ENCODE results near the gene DDIT4.

The DDIT4 gene

GRCh38 chr10:72253578-72253977, 20.1 kb upstream of the DDIT4 start:
- no peaks in the 10 kb centered on the region for H3K27me3 ChIP-seq (ENCODE audit: control insufficient read depth, insufficient read depth, low read length)
- H3K9me3 ChIP-seq (ENCODE audit: control insufficient read depth, low read length) = no peaks in the 10 kb centered on the region
- H3K9ac ChIP-seq (ENCODE audit: low read length) = no peak overlapping the region
- no peaks in the 10 kb centered on the region for H3K36me3 ChIP-seq (ENCODE audit: control insufficient read depth, insufficient read depth, low read length)
- no peak overlapping the region for H3K4me3 ChIP-seq (ENCODE audit: low read length)
- H3K4me1 ChIP-seq (ENCODE audit: control insufficient read depth, insufficient read depth, low read length) = peaks cover 49% of the 10 kb centered on the region

GRCh38 chr10:72254813-72255568, 18.7 kb upstream of the DDIT4 start:
- Histone ChIP-seq H3K36me3 (ENCODE audit: control insufficient read depth, insufficient read depth, low read length) (no peaks in the 10 kb centered on the region), H3K4me3 (ENCODE audit: low read length) (no peak overlapping the region), H3K4me1 (ENCODE audit: control insufficient read depth, insufficient read depth, low read length) (peaks cover 47% of the 10 kb centered on the region), H3K9me3 (ENCODE audit: control insufficient read depth, low read length) (no peaks in the 10 kb centered on the region), H3K27me3 (ENCODE audit: control insufficient read depth, insufficient read depth, low read length) (no peaks in the 10 kb centered on the region), H3K9ac (ENCODE audit: low read length) (peak overlapping the region; percentile 67)

- Histone ChIP-seq H3K9ac (ENCODE audit: low read length) (no peak overlapping the region), H3K27me3 (ENCODE audit: control insufficient read depth, insufficient read depth, low read length) (no peaks in the 10 kb centered on the region), H3K9me3 (ENCODE audit: control insufficient read depth, low read length) (no peaks in the 10 kb centered on the region), H3K4me1 (ENCODE audit: control insufficient read depth, insufficient read depth, low read length) (peaks cover 53% of the 10 kb centered on the region), H3K4me3 (ENCODE audit: low read length) (no peak overlapping the region), H3K36me3 (ENCODE audit: control insufficient read depth, insufficient read depth, low read length) (no peaks in the 10 kb centered on the region)
Observed at GRCh38 chr10:72255977-72256729, 17.6 kb upstream of the DDIT4 start.

GRCh38 chr10:72257051-72257892, 16.5 kb upstream of the DDIT4 start:
- Histone ChIP-seq H3K36me3 (ENCODE audit: control insufficient read depth, insufficient read depth, low read length) (no peaks in the 10 kb centered on the region), H3K9ac (ENCODE audit: low read length) (no peak overlapping the region), H3K4me1 (ENCODE audit: control insufficient read depth, insufficient read depth, low read length) (peaks cover 59% of the 10 kb centered on the region), H3K9me3 (ENCODE audit: control insufficient read depth, low read length) (no peaks in the 10 kb centered on the region), H3K27me3 (ENCODE audit: control insufficient read depth, insufficient read depth, low read length) (no peaks in the 10 kb centered on the region), H3K4me3 (ENCODE audit: low read length) (no peak overlapping the region)

- Histone ChIP-seq H3K4me3 (ENCODE audit: low read length) (no peak overlapping the region), H3K9ac (ENCODE audit: low read length) (no peak overlapping the region), H3K36me3 (ENCODE audit: control insufficient read depth, insufficient read depth, low read length) (no peaks in the 10 kb centered on the region), H3K9me3 (ENCODE audit: control insufficient read depth, low read length) (no peaks in the 10 kb centered on the region), H3K4me1 (ENCODE audit: control insufficient read depth, insufficient read depth, low read length) (peaks cover 56% of the 10 kb centered on the region), H3K27me3 (ENCODE audit: control insufficient read depth, insufficient read depth, low read length) (no peaks in the 10 kb centered on the region)
Observed at GRCh38 chr10:72258617-72259016, 15.1 kb upstream of the DDIT4 start.

- H3K36me3 ChIP-seq (ENCODE audit: control insufficient read depth, insufficient read depth, low read length) = no peaks in the 10 kb centered on the region
- H3K9ac ChIP-seq (ENCODE audit: low read length) = peak overlapping the region; percentile 93
- H3K4me1 ChIP-seq (ENCODE audit: control insufficient read depth, insufficient read depth, low read length) = peaks cover 51% of the 10 kb centered on the region
- no peak overlapping the region for H3K4me3 ChIP-seq (ENCODE audit: low read length)
- no peaks in the 10 kb centered on the region for H3K9me3 ChIP-seq (ENCODE audit: control insufficient read depth, low read length)
- no peaks in the 10 kb centered on the region for H3K27me3 ChIP-seq (ENCODE audit: control insufficient read depth, insufficient read depth, low read length)
Observed at GRCh38 chr10:72259491-72260238, 14.1 kb upstream of the DDIT4 start.

GRCh38 chr10:72260239-72260975, 13.3 kb upstream of the DDIT4 start:
- H3K36me3 ChIP-seq (ENCODE audit: control insufficient read depth, insufficient read depth, low read length) = no peaks in the 10 kb centered on the region
- H3K9me3 ChIP-seq (ENCODE audit: control insufficient read depth, low read length) = no peaks in the 10 kb centered on the region
- peaks cover 43% of the 10 kb centered on the region for H3K4me1 ChIP-seq (ENCODE audit: control insufficient read depth, insufficient read depth, low read length)
- H3K27me3 ChIP-seq (ENCODE audit: control insufficient read depth, insufficient read depth, low read length) = no peaks in the 10 kb centered on the region
- H3K4me3 ChIP-seq (ENCODE audit: low read length) = peak overlapping the region; percentile 73
- H3K9ac ChIP-seq (ENCODE audit: low read length) = peak overlapping the region; percentile 93

GRCh38 chr10:72260976-72261783, 12.5 kb upstream of the DDIT4 start:
- Histone ChIP-seq H3K4me1 (ENCODE audit: control insufficient read depth, insufficient read depth, low read length) (peaks cover 42% of the 10 kb centered on the region), H3K9ac (ENCODE audit: low read length) (peak overlapping the region; percentile 93)

GRCh38 chr10:72261784-72262404, 11.8 kb upstream of the DDIT4 start:
- H3K9me3 ChIP-seq (ENCODE audit: control insufficient read depth, low read length) = no peaks in the 10 kb centered on the region
- H3K36me3 ChIP-seq (ENCODE audit: control insufficient read depth, insufficient read depth, low read length) = no peaks in the 10 kb centered on the region
- H3K9ac ChIP-seq (ENCODE audit: low read length) = peak overlapping the region; percentile 93
- H3K4me3 ChIP-seq (ENCODE audit: low read length) = peak overlapping the region; percentile 73
- peaks cover 42% of the 10 kb centered on the region for H3K4me1 ChIP-seq (ENCODE audit: control insufficient read depth, insufficient read depth, low read length)
- H3K27me3 ChIP-seq (ENCODE audit: control insufficient read depth, insufficient read depth, low read length) = no peaks in the 10 kb centered on the region

More at GRCh38 chr10:72260976-72261783, 12.5 kb upstream of the DDIT4 start:
- Histone ChIP-seq H3K27me3 (ENCODE audit: control insufficient read depth, insufficient read depth, low read length) (no peaks in the 10 kb centered on the region), H3K9me3 (ENCODE audit: control insufficient read depth, low read length) (no peaks in the 10 kb centered on the region), H3K4me3 (ENCODE audit: low read length) (peak overlapping the region; percentile 73), H3K36me3 (ENCODE audit: control insufficient read depth, insufficient read depth, low read length) (no peaks in the 10 kb centered on the region)

GRCh38 chr10:72263613-72264241, 10.0 kb upstream of the DDIT4 start:
- Histone ChIP-seq H3K4me3 (ENCODE audit: low read length) (no peak overlapping the region), H3K36me3 (ENCODE audit: control insufficient read depth, insufficient read depth, low read length) (no peaks in the 10 kb centered on the region), H3K9ac (ENCODE audit: low read length) (peak overlapping the region; percentile 23), H3K4me1 (ENCODE audit: control insufficient read depth, insufficient read depth, low read length) (peaks cover 36% of the 10 kb centered on the region), H3K9me3 (ENCODE audit: control insufficient read depth, low read length) (no peaks in the 10 kb centered on the region), H3K27me3 (ENCODE audit: control insufficient read depth, insufficient read depth, low read length) (no peaks in the 10 kb centered on the region)
